Muscle of leg (tissue), 11 donors: ENCODE results near the gene CLCA1. TPM values are rescaled to one million over a fixed set of nuclear protein-coding genes. Genes with fewer than 3 reads are reported as not detected.

Source experiments
- DNase-seq: peaks from one replicate; pipeline ENCODE4 v3.0.0; 2013
- H3K27ac ChIP-seq: one replicate; pipeline ENCODE4 v1.5.1; 2013; ENCODE audit warnings: mild to moderate bottlenecking, low read length, control low read depth
- H3K27me3 ChIP-seq: one replicate; pipeline ENCODE4 v1.6.1; 2013; ENCODE audit warnings: low read length; ENCODE audit not compliant: control insufficient read depth, insufficient read depth
- H3K36me3 ChIP-seq: one replicate; pipeline ENCODE4 v1.6.1; 2013; ENCODE audit warnings: low read length; ENCODE audit not compliant: control insufficient read depth, insufficient read depth
- H3K4me1 ChIP-seq: one replicate; pipeline ENCODE4 v1.6.1; 2013; ENCODE audit warnings: low read length; ENCODE audit not compliant: control insufficient read depth, insufficient read depth
- H3K4me3 ChIP-seq: one replicate; pipeline ENCODE4 v1.5.1; 2013; ENCODE audit warnings: low read length, control low read depth
- H3K9me3 ChIP-seq: replicated peaks from 2 replicates; pipeline ENCODE4 v1.6.1; 2013; ENCODE audit warnings: low read depth, low read length; ENCODE audit not compliant: control insufficient read depth
- WGBS: methylation state at CpG from one replicate; pipeline ENCODE4 v1.1.5; 2013; ENCODE audit warnings: missing lambda C conversion rate; ENCODE audit not compliant: insufficient coverage; 5-methylcytosine and 5-hydroxymethylcytosine counted together
- polyA plus RNA-seq, 8 donors: library from polyadenylated mRNA; unstranded; fragments of 120-200 nt; gene quantifications; one replicate each; pipeline versions ENCODE4 v1.2.1 to v1.2.3, GENCODE V29; 2013; ENCODE audit warnings: inconsistent platforms in 1 of 8, low replicate concordance in 1 of 8; ENCODE audit not compliant: insufficient read length in 8 of 8, insufficient read depth in 1 of 8
- total RNA-seq: library from RNA; stranded (reverse); fragments of 120-200 nt; gene quantifications from one replicate; pipeline ENCODE4 v1.2.4, GENCODE V29; 2013

CLCA1 gene
- total and polyA plus RNA-seq, 9 donors = 0.19 to 48.7 (median 0.73) TPM; not detected in 4

DNA sequence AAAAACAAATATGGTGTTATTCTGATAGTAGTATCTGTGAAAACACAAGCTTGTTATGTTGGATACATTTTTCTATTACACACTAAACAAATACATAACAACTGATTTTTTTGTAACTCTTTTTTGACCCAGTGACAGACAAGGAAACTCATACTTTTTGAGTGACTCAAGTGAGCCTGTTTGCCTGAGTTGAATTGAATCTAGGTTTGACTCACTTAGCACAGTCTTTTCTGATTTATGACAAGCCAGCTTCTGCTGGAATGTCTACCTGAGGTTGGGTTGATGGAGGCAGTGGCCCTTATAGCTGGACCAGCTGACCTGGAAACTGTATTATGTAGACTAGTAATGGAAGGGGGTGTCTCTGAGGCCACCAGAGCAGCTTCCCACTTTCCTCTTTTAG, 73.9 kb downstream of the CLCA1 start:
- no peak for DNase-seq

DNA sequence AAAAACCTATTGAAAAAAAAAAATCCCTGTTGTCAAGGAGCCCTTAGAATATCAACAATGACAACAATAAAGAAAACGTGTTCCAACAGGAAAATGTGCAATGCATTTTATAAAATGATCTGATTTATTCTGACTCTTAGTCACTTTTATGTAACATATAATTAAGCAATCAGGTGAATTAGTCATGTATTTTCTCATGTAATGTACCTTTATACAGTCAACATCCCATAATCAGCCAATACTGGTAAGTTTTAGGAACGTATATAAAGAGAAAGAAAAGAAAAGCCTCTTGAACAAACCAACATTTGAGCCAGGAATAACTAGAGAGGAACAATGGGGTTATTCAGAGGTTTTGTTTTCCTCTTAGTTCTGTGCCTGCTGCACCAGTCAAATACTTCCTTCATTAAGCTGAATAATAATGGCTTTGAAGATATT, 78.1 kb downstream of the CLCA1 start, which contains the start of gene CLCA4:
CLCA4 (plus strand) TSS at position 292 of the 435 bp plus-strand sequence; CDS start at position 334, 42 bp downstream.
- Histone ChIP-seq H3K4me3 (no peak within 1 kb of the TSS), H3K27ac (no peak within 1 kb of the TSS), H3K4me1 (no peaks in the 10 kb centered on the region), H3K27me3 (no peaks in the 10 kb centered on the region), H3K9me3 (no peaks in the 10 kb centered on the region), H3K36me3 (no peaks in the 10 kb centered on the region)
- DNase-seq = no peak
- no CpG with 5 or more reads among the region's 2 CpGs for WGBS

More for the DNA sequence above, 73.9 kb downstream of the CLCA1 start:
- Histone ChIP-seq H3K4me1 (no peaks in the 10 kb centered on the region), H3K27ac (no peak overlapping the region), H3K4me3 (no peak overlapping the region), H3K9me3 (no peaks in the 10 kb centered on the region), H3K36me3 (no peaks in the 10 kb centered on the region), H3K27me3 (no peaks in the 10 kb centered on the region)

DNA sequence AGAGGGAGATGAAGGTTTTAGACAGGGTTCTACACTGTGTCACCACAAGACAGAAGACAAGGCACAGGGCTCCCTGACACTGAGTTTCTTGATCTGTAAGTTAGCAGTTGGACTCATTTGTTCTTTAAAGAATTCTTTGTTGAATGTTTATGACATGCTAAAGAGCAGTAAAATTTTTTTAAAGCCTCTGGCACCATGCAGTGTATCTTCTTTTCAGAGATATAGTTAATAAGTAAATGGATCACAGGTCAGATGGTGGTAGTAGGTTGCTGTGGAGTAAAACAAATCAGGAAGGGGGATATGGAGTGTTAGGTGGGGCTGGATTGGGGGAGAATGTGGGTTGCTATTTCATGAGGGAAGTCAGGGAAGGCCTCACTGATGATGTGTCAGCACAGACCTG, 80.1 kb downstream of the CLCA1 start:
- Histone ChIP-seq H3K4me1 (no peaks in the 10 kb centered on the region), H3K36me3 (no peaks in the 10 kb centered on the region), H3K27ac (no peak overlapping the region), H3K9me3 (no peaks in the 10 kb centered on the region), H3K4me3 (no peak overlapping the region), H3K27me3 (no peaks in the 10 kb centered on the region)
- DNase-seq = no peak

Other genes with a start within 250 kb of the CLCA1 start
- 18.8 TPM for gene ODF2L, start 72.6 kb upstream of the CLCA1 start, total RNA-seq
- gene ODF2L, start 72.6 kb upstream of the CLCA1 start, polyA plus RNA-seq = 10 to 100 TPM; 14.6 to 30.1 (median 20.5) TPM
- gene CLCA2, start 44.8 kb upstream of the CLCA1 start, total RNA-seq = not detected
- gene CLCA2, start 44.8 kb upstream of the CLCA1 start, polyA plus RNA-seq = 1 to 10 TPM in 1 of 8 donors, under 1 TPM in 4, not detected in 3; 0.04 to 7.5 (median 0.14) TPM
- gene CLCA4, start 78.2 kb downstream of the CLCA1 start, total RNA-seq = not detected
- under 1 TPM in 2 of 8 donors, not detected in 6; 0.04 to 0.24 TPM for gene CLCA4, start 78.2 kb downstream of the CLCA1 start, polyA plus RNA-seq
- 72.4 TPM for gene SH3GLB1, start 235.6 kb downstream of the CLCA1 start, total RNA-seq
- 100 to 1,000 TPM; 110 to 146 (median 138) TPM for gene SH3GLB1, start 235.6 kb downstream of the CLCA1 start, polyA plus RNA-seq